ENCODE data around the gene CISH.

Gene CISH

DNA sequence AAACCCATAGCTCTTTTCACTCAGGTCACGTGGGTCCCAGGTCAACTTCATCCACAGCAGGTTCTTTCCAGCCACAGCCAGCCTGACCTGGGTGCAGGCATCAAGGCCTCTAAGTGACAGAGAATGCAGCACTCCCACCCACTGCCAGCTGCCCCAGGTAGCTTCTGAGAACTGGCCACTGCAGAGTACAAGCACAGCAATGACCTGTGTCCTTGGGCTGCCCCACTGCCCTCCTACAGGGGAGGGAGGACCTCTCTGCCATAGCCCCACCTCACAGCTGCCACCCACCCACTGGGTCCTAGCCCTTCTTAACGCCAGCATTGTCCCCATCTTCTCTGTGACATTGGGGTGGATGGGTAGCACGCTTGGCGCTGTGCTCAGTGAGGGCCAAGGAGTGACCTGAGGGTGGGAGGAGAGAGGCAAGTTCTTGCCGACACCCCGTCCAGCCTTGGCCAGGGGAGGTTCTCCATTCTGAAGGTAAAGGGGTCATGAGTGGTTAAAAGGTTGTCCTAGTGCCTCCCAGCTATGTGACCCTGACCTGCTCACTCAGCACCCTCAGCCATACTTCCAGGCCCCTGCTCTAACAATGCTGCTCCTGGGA is 12.4 kb downstream of the CISH start:
- no peak for DNase-seq (ENCODE audit: low spot score)

DNA sequence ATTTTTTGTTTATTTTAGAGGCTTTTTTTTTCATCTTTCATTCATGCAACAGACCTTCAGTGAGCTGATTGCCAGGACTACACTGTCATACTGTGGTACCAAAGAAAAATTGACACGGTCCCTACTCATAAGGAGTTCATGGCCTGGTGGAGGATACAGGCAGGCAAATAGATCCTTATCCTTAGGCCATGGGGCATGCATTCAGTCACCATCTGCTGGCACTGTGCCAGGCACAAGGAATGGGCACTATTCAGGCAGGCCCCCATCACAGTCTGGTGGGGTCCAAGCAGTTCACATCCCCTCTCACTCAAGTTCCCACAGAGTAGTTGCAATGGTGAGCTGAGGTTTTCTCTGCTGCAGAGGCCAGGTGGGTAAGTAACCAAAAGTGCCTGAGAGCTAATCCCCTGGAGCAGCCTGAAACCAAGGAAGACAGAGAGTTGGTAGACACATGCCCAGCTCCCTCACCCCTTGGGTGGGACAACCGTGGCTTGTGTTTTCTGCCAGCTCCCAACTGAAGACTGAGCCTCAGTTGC is 17.3 kb downstream of the CISH start:
- no peak for DNase-seq (ENCODE audit: low spot score)

DNA sequence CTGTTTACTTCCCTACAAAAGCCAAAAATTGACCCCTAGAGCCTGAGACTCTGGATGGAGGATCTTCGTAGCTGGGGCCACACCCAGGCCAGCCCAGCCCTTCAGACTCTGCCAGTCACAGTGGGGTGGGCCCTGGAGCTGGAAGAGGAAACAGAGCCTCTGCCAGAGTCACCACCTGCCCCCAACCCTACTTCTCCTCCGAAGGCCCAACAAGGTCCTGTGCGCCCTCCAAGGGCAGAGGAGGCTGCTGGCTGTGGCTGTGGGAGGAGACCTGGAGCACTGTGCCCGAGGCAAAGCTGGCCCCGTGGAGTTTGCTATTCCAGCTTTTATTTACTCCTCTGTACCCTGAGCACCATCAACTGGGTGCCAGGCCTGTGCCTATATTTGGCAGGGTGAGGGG is 19.0 kb downstream of the CISH start:
- DNase-seq (ENCODE audit: low spot score) = no peak

DNA sequence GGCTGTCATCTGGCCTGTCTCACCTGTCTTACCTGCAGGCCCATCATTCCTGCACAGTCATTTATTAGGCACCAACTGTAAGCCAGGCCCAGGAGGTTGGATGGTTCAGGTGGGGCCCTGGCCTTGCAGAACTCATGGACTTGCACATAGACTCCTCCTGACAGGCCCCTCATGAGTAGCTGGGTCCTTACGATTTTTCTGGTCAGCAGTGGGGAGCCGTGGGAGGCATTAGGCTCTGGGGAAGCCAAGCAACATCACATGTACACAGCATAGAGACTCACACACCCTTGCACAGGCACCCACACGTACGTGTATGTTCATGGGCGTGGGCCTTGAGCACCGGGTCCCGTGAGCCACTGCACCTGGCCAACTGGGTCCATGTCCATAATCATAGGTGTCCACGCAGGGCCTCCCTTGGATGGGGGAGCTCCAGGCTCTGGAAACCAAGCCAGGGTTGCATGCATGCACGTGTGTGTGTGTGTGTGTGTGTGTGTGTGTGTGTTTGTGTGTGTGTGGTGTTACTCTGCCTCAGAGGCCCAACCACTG is 20.3 kb downstream of the CISH start:
- no peak for DNase-seq (ENCODE audit: low spot score)

DNA sequence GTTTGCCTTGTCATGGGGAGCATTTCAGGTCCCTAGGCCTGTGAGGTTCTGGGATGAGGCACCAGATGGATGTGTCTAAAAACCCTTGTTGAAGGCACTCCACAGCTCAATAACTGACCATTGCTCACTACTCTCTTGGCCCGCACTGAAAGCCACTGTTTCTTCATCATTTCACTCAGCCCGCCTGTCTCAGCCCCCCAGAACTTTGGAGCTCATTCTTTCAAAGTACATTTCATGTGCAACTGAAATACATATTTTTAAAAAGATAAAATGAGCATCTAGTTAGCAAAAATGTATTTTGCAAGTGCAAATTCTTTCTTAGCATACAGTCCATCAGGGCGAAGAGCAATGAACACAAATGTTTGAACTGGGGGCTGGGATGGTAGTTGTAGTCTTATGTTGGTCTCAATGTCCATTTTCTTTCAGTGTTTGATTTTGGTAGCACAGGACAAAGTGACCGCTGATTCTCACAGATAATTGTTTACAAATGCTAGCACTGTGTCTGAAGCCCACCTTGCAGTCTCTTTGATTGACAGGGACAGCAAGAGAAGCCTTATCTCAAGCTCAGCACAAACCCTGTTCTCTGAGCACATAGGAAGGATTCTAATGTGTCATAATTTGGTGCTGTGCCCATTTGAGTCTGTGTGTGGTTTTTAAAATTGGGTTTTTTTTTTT is 22.7 kb downstream of the CISH start:
- DNase-seq (ENCODE audit: low spot score) = peak; percentile 25

DNA sequence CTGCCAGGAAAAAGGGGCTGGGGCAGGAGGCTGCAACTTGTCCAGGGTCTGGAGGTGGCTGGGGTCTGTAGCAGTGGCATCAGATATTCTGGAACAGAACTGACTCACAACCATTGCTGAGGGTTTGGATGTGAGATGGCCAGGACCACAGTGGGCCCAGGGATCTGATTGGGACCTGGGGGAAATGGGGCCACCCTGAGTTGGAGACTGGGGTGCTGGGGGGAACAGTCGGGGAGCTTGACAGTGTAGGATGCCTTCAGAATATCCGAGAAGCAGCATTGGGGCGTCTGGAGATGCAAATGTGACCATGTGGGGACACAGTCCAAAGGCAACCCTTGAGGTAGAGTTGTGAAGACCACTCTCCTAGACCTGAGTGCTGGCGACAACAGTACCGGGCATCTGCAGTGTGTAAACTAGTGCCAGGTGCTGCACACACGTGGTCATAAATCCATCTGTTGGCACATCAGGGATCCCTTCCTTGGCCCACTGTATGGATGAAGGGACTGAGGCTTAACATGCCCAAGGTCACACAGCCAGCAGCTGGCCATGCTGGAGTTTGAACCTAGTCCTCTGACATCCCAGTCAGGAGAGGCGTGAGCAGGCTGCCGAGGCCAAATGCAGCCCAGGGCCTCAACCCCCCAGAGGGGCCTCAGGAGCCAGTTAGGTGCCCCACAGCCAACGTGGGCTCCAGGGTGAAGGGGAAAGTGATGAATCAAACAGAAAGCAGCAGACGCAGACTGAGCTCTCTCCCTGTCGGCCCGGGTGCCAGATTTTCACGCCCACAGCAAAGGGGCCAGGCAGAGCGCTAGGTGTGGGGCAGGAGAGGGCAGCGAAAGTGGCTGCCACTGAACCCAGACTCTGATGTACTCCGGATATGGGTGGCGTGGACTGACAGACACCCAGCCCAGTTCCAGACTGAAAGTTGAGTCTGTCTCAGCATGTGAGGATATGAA is 23.5 kb downstream of the CISH start:
- DNase-seq (ENCODE audit: low spot score) = no peak

DNA sequence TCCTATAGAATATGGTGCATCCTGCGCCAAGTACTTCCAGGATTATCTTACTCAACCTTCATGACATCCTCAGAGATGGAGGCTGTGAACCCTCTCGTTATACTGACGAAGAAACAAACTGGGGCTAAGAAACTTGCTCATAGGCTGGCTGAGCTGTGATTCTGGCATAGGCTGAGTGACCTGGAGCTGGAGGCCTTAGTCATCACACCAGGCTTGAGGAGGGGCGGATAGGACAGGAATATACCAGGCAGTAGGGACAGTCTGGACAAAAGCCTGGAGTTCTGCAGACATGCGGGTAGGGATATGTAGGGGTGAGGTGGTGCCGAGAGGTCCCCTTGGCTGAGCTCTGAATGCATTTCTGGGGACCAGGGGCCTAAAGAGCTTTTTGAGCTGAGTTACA is 24.2 kb downstream of the CISH start:
- peak; percentile 18 for DNase-seq (ENCODE audit: low spot score)

DNA sequence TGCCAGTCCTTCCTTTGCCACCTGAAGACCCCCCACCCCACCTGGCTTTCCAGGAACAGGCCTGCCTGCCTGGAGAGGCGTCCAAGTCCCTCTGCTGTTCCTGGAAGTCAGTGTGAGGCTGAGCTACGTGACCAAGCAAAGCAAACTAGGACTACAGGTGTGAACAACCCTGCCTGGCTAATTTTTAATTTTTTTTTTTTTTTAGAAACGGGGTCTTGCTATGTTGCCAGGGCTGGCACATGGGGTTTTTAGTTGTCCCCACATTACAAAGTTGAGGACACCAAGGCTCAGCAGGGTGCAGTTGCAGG is 24.9 kb downstream of the CISH start:
- no peak for DNase-seq (ENCODE audit: low spot score)

DNA sequence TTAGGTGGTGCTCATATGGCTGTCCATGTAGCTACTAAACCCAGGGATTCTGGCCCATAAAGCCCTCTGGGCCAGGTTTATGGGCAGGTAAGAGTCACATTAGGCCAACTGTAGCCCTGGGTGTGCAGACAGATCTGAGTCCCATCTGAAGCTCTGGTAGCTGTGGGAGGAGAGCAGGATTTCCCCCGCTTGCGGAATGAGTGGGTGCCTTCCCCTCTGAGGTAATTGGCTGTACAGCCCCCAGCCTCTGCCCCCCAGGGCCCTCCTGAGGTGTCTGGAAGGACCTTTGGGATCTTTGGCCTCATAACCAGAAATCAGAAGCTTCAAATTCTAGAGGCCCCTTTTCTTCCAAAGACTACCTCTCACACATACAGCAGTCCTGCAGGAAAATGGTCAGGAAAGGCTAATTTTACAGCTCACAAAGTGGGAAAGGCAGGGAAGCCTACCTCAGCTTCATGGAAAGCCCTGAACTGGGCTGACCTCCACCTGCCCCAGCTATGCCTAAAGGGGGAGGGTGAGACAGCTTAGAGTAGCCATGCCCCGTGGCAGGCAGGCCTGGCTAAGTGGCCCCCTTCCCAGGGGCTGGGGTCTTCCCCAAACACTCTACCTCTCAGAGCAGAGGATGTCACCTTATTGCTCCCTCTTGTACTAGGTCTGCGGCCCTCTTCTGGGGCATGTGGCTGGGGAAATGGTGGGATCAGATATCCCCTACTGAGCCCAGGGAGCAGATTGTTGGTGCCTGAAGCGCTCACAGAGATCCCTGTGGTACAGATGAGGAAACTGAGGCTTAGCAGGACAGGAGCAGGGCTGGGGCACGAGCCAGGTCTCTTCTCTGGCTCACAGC is 25.4 kb downstream of the CISH start:
- no peak for DNase-seq (ENCODE audit: low spot score)

DNA sequence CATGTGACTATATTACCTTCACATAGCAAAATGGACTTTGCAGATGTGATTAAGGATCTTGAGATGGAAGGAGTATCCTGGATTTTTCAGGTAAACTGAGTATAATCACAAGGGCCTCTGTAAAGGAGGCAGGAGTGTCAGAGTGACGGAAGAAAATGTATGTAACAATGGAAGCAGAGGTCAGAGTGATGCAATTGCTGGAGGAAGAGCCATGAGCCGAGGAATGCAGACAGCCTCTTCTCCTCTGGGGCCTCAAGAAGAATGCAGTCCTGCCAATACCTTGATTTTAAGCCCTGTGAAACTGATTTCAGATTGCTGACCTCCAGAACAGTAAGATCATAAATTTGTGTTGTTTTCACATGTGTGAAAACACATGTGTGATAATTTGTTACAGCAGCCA is 27.2 kb downstream of the CISH start:
- no peak for DNase-seq (ENCODE audit: low spot score)

DNA sequence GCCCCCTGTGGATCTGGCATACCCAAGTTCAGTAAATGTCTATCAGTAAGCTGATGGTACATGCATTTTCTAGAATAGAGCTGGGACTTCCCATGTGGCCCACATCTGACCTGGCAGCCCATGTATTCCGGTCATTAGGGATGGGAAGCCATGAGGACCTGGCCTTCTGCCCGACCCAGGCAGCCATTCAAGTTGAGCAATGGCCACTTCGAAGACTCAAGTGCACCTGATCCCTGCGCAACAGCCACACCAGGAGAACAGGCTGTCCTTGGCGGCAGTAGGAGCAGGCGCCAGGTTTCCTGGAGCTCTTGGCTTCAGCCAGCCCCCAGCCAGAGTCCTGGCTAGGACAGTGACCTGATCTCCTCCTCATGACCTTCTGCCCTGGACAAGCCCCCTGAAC is 27.7 kb downstream of the CISH start:
- DNase-seq (ENCODE audit: low spot score) = no peak

DNA sequence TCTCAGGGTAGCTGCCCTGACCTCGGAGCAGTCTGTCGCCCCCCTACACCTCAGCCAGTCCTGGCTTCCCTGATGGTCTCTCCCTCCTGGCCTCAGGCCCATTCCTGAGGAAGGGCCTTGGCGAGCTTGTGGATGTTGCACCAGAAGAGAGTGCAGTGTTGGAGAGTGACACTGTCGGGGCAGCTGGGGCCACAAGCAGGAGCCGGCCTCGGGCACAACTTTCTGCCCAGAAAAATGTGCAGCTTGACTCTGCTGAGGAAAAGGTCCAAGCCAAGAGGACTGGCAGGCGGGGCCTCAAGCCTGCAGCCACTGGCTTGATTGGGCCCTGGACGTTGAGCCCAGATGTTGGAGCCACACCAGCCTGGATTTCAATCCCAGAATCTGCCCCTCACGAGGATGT is 29.5 kb downstream of the CISH start:
- no peak for DNase-seq (ENCODE audit: low spot score)

DNA sequence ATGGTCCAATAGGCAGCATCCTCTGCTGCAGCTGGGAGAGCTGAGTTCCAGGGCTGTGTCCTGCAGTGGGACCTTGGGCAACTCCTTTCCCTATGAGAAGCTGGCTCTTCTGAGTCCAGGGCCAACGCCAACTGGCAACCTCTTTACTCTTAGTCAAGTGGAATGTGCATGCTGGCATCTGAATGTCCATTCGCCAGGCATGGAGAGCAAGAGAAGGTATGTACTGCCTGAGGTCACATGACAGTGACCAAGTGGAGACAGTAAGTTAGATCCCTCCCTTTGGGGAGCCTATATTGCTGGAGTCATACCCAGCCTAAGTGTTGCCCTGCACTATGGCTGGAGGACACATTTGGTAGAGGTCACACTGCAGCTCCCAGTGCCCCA is 30.1 kb downstream of the CISH start:
- no peak for DNase-seq (ENCODE audit: low spot score)

DNA sequence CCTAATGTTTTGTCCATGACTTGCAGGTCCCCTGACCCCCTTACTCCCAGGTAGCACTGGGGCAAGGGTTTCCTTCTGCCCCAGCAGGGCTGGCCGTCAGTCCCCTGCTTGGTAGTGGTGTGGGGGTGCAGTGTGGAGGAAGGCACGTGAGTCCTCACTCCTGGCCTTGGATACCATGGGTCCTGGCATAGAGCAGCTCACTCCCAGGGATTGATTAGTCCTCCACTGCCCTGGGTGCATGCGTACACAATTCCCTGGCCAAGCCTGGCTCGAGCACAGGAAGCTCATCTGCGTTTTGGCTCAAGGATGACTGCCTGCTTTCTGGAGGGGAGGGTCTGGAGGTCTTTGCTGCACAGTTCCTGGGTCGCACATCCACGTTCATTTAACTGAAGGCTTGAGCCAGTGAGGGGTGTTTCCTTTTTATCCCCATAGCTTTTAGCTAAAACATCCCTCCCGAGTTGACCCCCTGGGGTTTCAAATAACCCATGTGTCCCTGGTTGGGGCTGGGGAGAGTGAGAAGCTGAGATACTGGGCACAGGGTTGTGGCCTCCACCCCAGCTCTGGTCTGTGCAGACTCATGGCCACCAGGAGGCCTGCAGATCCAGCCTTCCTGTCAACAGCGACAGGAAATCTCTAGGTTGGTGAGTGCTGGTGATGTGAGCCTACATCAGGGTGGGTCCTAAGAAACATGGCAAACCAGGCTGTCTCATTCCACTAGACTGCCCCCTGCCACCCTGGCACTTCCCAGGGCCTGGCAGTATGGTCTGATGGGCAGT is 30.7 kb downstream of the CISH start:
- DNase-seq (ENCODE audit: low spot score) = no peak

DNA sequence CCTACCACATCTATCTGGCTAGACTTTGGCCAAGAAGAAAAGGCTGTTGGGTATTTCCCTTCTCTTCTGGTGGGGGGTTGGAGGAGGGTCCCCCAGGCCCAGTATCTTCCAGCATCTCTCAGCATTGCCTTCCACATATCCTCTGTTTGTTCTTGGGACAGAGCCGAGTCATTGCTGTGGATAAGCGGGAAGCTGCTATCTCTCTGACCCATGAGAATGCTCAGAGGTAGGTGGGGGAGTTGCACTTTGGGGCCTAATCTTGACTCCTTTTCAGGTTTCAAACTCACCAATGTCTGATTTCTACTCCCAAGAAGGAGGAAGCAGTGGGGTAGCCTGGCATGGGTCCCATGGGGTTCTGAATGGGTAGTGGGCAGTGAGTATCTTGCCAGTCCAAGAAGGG is 34.2 kb downstream of the CISH start:
- no peak for DNase-seq (ENCODE audit: low spot score)

DNA sequence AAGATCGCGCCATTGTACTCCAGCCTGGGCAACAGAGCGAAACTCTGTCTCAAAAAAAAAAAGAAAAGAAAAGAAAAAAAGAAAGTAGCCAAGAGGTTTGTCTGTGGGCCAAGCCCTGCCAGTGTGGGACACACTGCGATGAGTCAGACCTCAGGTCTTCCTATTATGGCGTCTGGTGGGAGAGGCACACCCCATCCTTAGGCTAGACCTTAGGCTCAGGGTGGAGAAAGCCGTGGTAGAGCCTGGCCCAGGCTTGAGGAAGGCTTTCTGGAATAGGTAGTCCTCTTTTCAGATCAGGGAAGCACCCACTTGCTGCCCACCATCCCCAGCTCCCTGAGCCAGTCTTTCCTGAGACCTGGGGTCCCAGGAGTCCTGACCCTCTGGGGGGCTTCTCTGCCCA is 36.2 kb downstream of the CISH start:
- peak; percentile 24 for DNase-seq (ENCODE audit: low spot score)

DNA sequence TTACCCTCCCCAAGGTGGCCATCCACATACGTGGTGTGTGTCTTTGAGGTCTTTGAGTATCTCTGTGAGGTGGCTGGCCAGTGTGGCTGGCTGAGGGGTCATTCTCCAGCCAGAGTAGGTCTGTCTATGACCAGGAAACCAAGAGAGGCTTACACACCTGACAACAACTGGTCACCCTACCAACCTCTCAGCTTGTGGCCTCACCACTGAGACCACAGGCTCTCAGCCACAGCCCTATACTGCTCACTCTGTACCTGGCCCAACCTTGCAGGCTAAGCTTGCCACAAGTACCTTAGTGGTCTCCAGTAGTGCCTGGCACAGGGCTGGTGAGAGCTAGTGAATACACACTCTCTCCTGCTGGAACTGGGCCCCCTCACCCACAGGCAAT is 37.1 kb downstream of the CISH start:
- no peak for DNase-seq (ENCODE audit: low spot score)

DNA sequence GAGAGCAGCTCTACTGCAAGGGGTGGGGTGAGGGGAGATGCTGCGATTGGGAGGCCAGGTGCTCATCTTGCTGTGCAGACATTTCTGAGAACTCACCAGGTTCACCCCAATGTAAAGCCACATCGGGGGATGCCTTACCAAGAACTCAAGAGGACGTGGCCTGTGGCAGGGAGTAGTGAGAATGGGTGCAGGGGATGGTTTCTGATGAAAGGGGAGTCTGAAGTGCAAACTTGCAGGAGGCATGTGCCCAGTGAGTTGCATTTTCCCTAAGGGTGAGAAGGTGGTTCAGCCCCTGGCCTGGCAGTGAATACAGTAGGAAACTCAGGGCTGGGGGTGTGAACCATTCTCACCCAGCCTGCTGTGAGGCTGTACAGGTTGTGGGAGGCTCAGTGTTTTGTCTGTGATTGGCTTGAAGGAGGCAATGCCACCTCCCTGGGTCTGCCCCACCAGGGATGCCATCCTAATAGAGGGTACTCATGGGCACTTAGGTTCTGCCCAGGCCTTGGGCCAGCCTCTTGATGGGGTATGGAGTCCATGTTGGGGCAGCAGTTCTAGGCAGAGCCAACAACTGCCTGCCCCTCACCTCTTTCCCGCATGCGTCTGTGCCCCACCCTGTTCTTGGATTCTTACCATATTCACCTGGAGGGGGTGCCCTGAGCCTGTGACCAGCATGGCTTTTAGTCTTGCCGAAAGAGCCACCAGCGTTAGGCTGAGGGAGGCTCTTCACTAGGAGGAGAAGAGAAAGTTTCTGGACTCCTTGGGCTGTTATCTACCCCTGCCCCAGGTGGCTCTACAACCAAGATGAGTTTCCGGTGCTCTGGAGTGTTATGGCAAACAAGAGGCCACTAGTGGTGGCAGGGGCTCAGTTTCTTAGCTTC is 37.8 kb downstream of the CISH start:
- no peak for DNase-seq (ENCODE audit: low spot score)

DNA sequence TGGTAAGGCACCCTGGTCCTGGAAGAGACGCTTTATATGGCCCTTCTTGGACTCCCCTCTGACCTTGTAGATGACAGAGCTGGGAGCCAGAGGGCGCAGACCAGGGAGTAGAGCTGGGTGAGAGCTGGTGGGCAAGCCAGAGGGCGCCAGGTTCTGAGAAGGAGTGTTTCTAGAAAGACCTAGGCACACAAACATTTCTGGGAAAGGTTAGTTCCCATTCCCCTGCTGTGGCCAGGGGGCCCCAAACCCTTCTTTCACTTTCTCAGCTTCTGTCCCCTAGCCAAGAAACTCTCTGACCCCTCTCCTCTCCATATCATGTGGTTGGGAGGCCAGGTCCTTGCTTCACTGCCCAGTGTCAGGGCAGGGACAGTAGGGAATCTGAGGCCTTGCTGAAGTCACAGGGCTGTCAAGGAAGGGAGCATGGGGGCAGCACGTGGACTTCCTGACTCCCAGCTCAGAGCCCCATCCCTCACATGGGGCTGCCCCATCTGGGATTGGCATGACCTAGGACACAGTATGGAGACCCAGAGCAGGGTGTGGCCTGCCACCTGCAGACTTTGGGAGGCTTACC is 38.7 kb downstream of the CISH start:
- DNase-seq (ENCODE audit: low spot score) = no peak

DNA sequence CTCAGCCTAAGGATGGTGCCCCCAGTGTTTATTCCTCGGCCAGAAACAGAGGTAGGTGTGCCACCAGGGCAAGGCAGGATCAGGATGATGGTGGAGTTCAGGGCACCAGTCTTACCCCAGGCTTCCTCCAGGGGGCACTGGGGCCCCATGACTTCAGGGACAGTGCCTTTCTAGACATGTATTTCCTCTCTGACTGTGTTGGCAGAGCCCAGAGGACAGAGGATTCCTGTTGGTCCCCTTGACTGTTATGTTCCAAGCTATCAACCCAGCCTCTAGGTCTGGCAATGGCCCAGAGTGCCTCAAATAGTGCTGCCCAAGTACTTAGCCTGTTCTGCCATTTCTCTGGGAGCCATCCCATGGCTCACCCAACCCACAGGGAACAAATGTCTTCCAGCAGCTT is 39.4 kb downstream of the CISH start:
- DNase-seq (ENCODE audit: low spot score) = peak; percentile 89
